Muscle layer of duodenum (tissue), 2 donors: Measurements from ENCODE around the gene ULK4.

Source experiments
- H3K27ac ChIP-seq: one replicate; pipeline ENCODE4 v1.7.0; 2013; ENCODE audit warnings: mild to moderate bottlenecking, low read length
- H3K27me3 ChIP-seq: one replicate; pipeline ENCODE4 v1.7.0; 2013; ENCODE audit warnings: low read depth, mild to moderate bottlenecking, control low read depth, low read length
- H3K36me3 ChIP-seq, 2 donors: one replicate each; pipeline ENCODE4 v1.7.0; 2013; ENCODE audit warnings: low read length in 2 of 2, control low read depth in 1 of 2, mild to moderate bottlenecking in 1 of 2; ENCODE audit not compliant: insufficient read depth in 2 of 2, control insufficient read depth in 1 of 2
- H3K4me1 ChIP-seq, 2 donors: one replicate each; pipeline ENCODE4 v1.7.0; 2013; ENCODE audit warnings: low read length in 2 of 2, mild to moderate bottlenecking in 2 of 2, control low read depth in 1 of 2, moderate library complexity in 1 of 2; ENCODE audit not compliant: insufficient read depth in 2 of 2, control insufficient read depth in 1 of 2
- H3K4me3 ChIP-seq, 2 donors: one replicate each; pipeline ENCODE4 v1.7.0; 2013; ENCODE audit warnings: low read length in 2 of 2, low read depth in 1 of 2, mild to moderate bottlenecking in 1 of 2
- H3K9me3 ChIP-seq, 2 donors: one replicate each; pipeline ENCODE4 v1.7.0; 2013; ENCODE audit warnings: low read length in 2 of 2, control low read depth in 1 of 2, mild to moderate bottlenecking in 1 of 2; ENCODE audit not compliant: control insufficient read depth in 1 of 2
- donor health status: healthy.

ULK4 gene

DNA sequence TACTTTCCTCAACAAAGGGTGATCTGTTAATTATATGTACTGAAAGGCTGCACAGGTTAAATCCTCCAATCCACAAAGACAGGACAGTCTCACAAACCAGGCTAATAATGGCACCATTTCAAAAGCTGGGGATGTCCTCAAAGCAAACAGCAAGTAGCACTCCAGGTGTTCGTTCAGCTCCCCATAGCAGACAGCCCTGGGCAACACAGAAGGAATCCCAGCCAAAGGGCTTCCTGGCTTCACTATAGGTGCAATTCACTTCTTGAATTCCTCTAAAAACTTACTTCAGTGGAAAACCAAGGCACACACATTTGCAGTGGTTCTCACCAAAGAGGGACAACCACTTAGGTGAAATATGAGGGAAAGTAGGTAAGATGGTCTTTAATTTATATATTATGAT, 595.9 kb downstream of the ULK4 start:
- Histone ChIP-seq H3K4me1 (peaks cover 7 to 12% of the 10 kb centered on the region in 2 donors), H3K4me3 (no peak overlapping the region), H3K27me3 (no peaks in the 10 kb centered on the region), H3K9me3 (no peaks in the 10 kb centered on the region), H3K36me3 (no peaks in the 10 kb centered on the region), H3K27ac (no peak overlapping the region)

DNA sequence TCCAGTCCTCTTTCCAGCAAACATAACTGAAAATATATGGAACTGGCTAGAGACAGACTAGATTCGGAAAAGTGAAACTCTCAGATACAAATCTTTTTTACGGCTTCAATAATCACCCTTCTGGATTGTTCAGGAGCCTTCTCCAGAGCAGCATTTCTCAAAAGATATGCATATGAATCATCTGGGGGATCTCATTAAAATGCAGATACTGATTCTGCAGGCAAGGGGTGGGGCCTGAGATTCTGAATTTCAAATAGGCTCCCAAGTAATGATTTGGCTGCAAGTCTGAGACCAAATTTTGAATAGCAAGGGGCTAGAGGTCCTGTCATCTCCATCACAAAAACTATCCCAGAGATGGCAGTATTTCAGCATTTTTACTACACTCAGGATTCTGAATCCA, 597.2 kb downstream of the ULK4 start:
- no peak overlapping the region for H3K27ac ChIP-seq
- peaks cover 7 to 12% of the 10 kb centered on the region in 2 donors for H3K4me1 ChIP-seq
- H3K27me3 ChIP-seq: no peaks in the 10 kb centered on the region
- no peaks in the 10 kb centered on the region for H3K9me3 ChIP-seq
- H3K36me3 ChIP-seq: no peaks in the 10 kb centered on the region
- H3K4me3 ChIP-seq: no peak overlapping the region

GRCh38 chr3:41363830-41364523, 597.9 kb downstream of the ULK4 start:
- Histone ChIP-seq H3K4me1 (peaks cover 7 to 12% of the 10 kb centered on the region in 2 donors), H3K27ac (no peak overlapping the region), H3K27me3 (no peaks in the 10 kb centered on the region), H3K36me3 (no peaks in the 10 kb centered on the region), H3K4me3 (no peak overlapping the region), H3K9me3 (no peaks in the 10 kb centered on the region)

DNA sequence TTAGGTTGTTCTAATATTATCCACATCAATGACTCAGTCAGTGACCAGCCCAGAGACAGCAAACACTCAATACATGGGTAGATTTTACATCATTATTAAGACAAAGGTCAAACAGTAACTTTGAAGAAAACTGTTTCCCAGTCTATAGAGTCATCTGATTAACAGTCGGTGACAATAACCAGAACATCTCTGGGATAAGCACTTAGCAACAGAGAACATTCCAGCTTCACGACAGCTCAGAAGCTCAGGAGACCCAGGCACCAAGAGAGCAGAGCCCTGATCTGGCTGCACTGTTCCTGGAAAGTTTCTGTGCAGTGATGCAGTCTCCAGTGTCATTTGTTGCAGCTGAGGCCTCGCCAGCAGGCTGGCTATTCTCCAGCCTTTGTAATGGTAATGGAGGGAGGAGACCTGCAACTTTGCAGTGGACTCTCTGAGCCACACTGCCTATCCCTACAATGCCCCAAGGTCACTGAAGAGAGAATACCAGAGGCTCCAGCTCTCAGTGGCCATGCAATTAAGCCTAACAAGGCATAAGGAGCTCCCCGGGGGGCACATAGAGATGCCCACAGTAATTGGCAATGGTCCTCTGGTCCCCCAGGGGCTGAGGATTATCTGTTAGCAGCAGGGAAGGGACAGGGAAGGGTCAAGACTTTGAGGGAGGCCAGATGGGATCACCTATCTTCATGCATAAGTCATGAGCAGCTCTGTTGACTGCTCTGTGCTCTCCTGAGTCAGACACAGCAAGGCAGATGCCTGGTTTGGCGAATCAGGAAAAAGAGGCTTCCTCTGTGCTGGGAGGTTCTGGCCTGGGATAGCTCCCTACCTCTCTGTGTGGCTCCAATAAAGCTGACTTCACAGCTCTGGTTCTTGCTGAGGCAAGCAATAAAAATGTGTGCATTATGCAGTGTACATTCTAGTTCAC, 599.0 kb downstream of the ULK4 start:
- H3K27ac ChIP-seq: no peak overlapping the region
- H3K9me3 ChIP-seq: no peaks in the 10 kb centered on the region
- H3K4me1 ChIP-seq: peaks cover 7 to 12% of the 10 kb centered on the region in 2 donors
- no peaks in the 10 kb centered on the region for H3K27me3 ChIP-seq
- no peak overlapping the region for H3K4me3 ChIP-seq
- H3K36me3 ChIP-seq: no peaks in the 10 kb centered on the region

DNA sequence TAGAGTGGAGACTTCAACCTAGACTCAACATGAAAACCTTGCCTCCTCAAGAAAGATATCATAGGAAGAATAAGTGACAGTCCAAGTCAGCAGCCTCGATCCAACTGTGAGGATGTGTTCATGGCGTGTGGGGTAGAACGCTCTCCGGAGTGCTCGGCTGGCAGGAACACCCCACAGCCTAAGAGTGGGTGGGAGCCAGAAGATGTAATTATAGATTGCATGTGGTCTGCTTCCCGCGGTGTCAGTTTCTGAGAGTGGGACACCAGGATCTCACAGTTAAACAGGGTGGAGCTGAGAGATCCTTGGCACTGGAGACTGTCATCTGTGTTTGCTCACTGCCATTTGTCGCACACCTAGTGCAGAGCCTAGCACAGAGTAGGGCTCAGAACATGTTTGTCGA, 604.6 kb downstream of the ULK4 start:
- H3K27me3 ChIP-seq: no peaks in the 10 kb centered on the region
- H3K9me3 ChIP-seq: no peaks in the 10 kb centered on the region
- peaks cover 0 to 1% of the 10 kb centered on the region in 2 donors for H3K4me1 ChIP-seq
- H3K4me3 ChIP-seq: no peak overlapping the region
- no peak overlapping the region for H3K27ac ChIP-seq
- H3K36me3 ChIP-seq: no peaks in the 10 kb centered on the region

DNA sequence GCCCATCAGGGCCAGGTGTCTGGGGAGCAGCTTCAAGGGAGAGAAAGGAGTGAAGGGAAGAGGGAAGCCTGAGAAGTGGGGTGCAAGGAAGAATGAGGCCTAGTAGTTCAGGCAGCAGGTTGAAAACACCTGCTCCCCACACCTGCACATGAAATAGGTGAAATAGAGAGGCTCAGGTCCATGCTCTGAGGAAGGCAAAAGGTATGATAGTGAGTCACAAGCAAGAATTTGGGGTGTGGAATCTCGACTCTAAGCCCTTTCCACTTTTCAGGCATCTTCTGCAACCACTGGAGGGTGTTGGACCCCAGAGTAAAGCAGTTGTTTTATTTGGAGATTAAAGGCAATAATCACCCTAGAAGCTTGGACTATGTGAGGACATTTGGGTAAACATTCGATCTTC, 605.1 kb downstream of the ULK4 start:
- Histone ChIP-seq H3K27ac (no peak overlapping the region), H3K36me3 (no peaks in the 10 kb centered on the region), H3K4me3 (no peak overlapping the region), H3K27me3 (no peaks in the 10 kb centered on the region), H3K9me3 (no peaks in the 10 kb centered on the region), H3K4me1 (no peaks in the 10 kb centered on the region)

DNA sequence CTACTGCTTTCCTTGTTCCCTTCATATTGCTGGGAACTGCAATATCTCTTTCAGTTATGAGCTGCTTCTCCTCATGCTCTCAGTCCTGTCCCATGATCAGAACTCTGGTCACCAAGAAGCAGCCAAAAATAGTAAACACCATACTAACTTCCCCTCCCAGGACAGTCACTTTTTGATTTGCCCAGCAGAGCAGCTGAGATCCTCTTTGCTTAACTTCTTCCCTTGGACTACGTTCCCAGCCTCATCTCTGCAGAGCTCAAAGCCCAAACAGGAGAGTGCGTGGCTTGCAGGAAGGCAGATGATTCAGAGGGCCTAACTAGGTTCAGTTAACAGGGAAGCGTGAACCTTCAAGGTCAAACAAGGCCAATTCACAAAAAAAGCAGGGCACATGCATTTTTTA, 609.4 kb downstream of the ULK4 start:
- H3K27ac ChIP-seq: no peak overlapping the region
- H3K4me1 ChIP-seq: no peaks in the 10 kb centered on the region
- H3K4me3 ChIP-seq: no peak overlapping the region
- H3K27me3 ChIP-seq: no peaks in the 10 kb centered on the region
- H3K36me3 ChIP-seq: no peaks in the 10 kb centered on the region
- no peaks in the 10 kb centered on the region for H3K9me3 ChIP-seq

GRCh38 chr3:41350441-41350840, 611.5 kb downstream of the ULK4 start:
- H3K4me3 ChIP-seq: no peak overlapping the region
- H3K27me3 ChIP-seq: no peaks in the 10 kb centered on the region
- H3K9me3 ChIP-seq: no peaks in the 10 kb centered on the region
- H3K27ac ChIP-seq: no peak overlapping the region
- H3K36me3 ChIP-seq: no peaks in the 10 kb centered on the region
- H3K4me1 ChIP-seq: no peaks in the 10 kb centered on the region

GRCh38 chr3:41348401-41348800, 613.5 kb downstream of the ULK4 start:
- H3K27me3 ChIP-seq: no peaks in the 10 kb centered on the region
- H3K27ac ChIP-seq: no peak overlapping the region
- H3K4me3 ChIP-seq: no peak overlapping the region
- H3K36me3 ChIP-seq: no peaks in the 10 kb centered on the region
- H3K9me3 ChIP-seq: no peaks in the 10 kb centered on the region
- H3K4me1 ChIP-seq: no peaks in the 10 kb centered on the region

DNA sequence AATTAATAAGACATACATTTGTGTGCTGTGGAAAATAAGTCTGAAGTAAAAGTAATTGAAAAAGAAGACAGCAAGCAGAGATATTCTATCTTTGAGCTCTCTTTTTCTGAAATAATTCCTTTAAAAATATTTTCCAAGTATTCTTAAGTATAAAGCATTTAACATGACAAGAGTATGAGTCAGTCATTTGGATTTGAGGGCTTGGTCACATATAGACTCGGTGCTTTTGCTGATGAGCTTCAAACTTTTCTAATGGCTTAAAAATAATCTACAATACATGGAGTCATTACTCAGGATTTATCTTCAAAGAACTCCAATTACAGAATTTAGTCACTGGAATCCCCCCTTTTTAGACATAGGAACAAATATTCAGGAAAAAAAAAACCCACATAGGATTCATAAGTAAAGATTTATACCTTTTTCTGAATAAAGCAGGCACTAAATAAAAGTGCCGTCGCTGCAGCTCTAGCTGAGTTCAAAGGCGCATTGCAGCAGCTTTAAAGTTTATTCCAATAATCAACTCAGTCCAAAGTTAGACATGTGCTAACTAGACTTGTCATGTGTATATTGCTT, 615.1 kb downstream of the ULK4 start:
- Histone ChIP-seq H3K27ac (no peak overlapping the region), H3K36me3 (no peaks in the 10 kb centered on the region), H3K27me3 (no peaks in the 10 kb centered on the region), H3K4me1 (no peaks in the 10 kb centered on the region), H3K4me3 (no peak overlapping the region), H3K9me3 (no peaks in the 10 kb centered on the region)

DNA sequence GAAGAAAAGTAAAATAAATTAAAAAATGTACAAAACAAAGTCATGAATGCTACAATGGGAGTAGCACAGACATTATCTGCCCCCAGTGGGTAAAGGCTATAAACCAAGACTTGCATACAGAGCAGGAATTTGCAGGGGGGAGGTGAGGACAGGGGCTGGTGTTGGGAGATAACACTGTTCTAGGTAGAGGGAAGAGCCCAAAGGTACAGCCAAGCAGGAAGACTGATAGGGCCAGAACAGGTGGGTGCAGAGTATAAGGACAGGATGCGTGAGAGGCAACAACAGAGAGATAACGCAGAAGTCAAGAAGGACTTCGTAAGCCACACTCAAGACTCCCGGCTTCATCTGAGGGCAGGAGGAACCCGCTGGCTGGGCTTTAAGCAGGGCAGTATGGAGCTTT, 616.1 kb downstream of the ULK4 start:
- H3K36me3 ChIP-seq: no peaks in the 10 kb centered on the region
- no peaks in the 10 kb centered on the region for H3K9me3 ChIP-seq
- no peak overlapping the region for H3K27ac ChIP-seq
- no peaks in the 10 kb centered on the region for H3K4me1 ChIP-seq
- H3K4me3 ChIP-seq: no peak overlapping the region
- no peaks in the 10 kb centered on the region for H3K27me3 ChIP-seq
